NB4 (cell line): ENCODE results near the gene LEKR1.
A peak's percentile ranks its signal among the peaks of the same experiment; 100 is the strongest.

Source experiments
- DNase-seq: peaks from one replicate; pipeline ENCODE4 v3.0.0; 2010; ENCODE audit warnings: low read depth
- H3K4me3 ChIP-seq: one replicate; pipeline ENCODE4 v1.5.1; 2011; ENCODE audit warnings: mild to moderate bottlenecking, low read depth, low read length, moderate library complexity
- MAX ChIP-seq: IDR thresholded peaks from 2 replicates; pipeline ENCODE4 v1.6.1; 2011; ENCODE audit warnings: low read depth, low read length
- MYC ChIP-seq: IDR thresholded peaks from 2 replicates; pipeline ENCODE4 v1.6.1; 2011; ENCODE audit warnings: low read depth, low read length
- POLR2A ChIP-seq: IDR thresholded peaks from 2 replicates; pipeline ENCODE4 v1.6.1; 2011; ENCODE audit warnings: mild to moderate bottlenecking; ENCODE audit not compliant: insufficient read length; ENCODE audit errors: extremely low read depth
- TF ChIP-seq, protein P1 (sequence below): IDR thresholded peaks from one replicate; pipeline ENCODE4 v1.5.1; 2012; ENCODE audit warnings: low read depth, low read length

The LEKR1 gene

DNA sequence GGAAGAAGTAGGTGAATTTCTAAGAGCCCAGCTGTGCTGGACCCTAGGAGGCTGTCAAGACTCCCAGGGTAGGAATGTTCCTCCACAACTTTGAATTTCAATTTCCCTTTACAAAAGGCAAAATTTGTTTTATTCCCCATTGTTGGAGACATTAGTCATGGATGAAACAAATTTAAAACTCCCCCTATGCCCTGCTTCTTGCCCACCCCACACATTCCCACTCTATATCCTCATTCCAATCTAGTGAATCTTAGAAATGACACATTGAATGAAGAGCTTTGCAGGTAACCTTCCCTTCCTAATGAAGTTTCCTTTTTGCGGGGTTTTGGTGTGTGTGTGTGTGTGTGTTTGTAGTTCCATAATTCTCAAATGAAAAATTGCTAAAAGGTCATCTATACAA is 261.2 kb downstream of the LEKR1 start:
- H3K4me3 ChIP-seq, result no peak overlapping the region
- DNase-seq, result no peak
- TF ChIP-seq MYC (no peak), POLR2A (no peak), MAX (no peak)
- TF ChIP-seq, protein P1, sequence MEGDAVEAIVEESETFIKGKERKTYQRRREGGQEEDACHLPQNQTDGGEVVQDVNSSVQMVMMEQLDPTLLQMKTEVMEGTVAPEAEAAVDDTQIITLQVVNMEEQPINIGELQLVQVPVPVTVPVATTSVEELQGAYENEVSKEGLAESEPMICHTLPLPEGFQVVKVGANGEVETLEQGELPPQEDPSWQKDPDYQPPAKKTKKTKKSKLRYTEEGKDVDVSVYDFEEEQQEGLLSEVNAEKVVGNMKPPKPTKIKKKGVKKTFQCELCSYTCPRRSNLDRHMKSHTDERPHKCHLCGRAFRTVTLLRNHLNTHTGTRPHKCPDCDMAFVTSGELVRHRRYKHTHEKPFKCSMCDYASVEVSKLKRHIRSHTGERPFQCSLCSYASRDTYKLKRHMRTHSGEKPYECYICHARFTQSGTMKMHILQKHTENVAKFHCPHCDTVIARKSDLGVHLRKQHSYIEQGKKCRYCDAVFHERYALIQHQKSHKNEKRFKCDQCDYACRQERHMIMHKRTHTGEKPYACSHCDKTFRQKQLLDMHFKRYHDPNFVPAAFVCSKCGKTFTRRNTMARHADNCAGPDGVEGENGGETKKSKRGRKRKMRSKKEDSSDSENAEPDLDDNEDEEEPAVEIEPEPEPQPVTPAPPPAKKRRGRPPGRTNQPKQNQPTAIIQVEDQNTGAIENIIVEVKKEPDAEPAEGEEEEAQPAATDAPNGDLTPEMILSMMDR, result no peak

- H3K4me3 ChIP-seq, result peak overlapping the region; percentile 54
- TF ChIP-seq, protein P1, result no peak
- TF ChIP-seq MYC, result no peak
- no peak for TF ChIP-seq MAX
- TF ChIP-seq POLR2A, result no peak
- DNase-seq, result no peak
Measured at GRCh38 chr3:157087780-157088600, 261.8 kb downstream of the LEKR1 start.

GRCh38 chr3:157088601-157089454 is 262.7 kb downstream of the LEKR1 start:
- peak overlapping the region; percentile 54 for H3K4me3 ChIP-seq
- TF ChIP-seq MYC, result peak; percentile 78
- peak; percentile 81 for TF ChIP-seq MAX
- no peak for TF ChIP-seq POLR2A
- TF ChIP-seq, protein P1, result no peak
- peak; percentile 93 for DNase-seq

- TF ChIP-seq, protein P1, result no peak
- TF ChIP-seq POLR2A (no peak), MYC (no peak), MAX (no peak)
- no peak overlapping the region for H3K4me3 ChIP-seq
- no peak for DNase-seq
Measured at GRCh38 chr3:157089455-157090221, 263.5 kb downstream of the LEKR1 start.

DNA sequence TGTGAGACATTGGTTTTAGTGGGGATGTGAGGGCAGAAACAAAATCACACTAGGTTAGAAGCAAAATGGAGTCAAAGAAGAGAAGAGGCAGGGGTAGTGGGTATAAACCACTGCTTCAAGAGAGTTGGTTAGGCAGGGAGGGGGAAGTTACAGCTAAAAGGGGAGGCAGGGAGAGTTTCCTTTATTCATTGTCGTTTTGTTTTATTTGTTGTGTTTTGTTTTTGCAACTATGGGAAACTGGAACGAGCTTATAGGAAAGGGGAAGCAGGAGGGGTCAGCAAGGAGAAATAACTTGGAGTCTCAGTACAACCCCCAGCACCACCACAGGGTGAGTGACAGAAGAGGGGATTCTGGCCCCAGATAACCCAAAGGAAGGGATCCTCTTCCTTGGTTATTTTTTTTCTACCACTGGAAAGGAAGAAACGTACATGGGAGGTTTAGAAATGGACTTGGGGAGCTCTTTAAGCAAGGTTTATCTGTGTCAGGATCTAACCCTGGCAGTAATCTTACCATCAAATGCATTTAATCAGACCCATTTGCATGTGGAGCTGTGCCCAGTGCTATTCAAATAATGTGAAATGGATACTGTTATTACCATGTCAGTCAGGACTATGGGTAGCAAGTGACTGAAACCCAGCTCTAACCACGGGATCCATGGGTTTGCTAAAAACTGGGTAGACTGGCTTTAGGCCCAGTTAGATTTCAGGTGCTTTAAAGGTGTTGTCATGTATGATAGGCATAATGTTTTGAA is 265.1 kb downstream of the LEKR1 start:
- DNase-seq, result no peak
- TF ChIP-seq, protein P1, result no peak
- TF ChIP-seq POLR2A (no peak), MYC (no peak), MAX (no peak)
- no peak overlapping the region for H3K4me3 ChIP-seq
